ENCODE data around the gene CENPV. TPM values are rescaled to one million over a fixed set of nuclear protein-coding genes. Genes with fewer than 3 reads are reported as not detected.
"Not testable (repeated sequence)": the region's sequence is repeated elsewhere in the genome, so short reads cannot be mapped to it uniquely, and the experiment has no call there.

CENPV gene
- total RNA-seq, 2 donors from 2014 or later = 14.4 to 19.8 TPM

DNA sequence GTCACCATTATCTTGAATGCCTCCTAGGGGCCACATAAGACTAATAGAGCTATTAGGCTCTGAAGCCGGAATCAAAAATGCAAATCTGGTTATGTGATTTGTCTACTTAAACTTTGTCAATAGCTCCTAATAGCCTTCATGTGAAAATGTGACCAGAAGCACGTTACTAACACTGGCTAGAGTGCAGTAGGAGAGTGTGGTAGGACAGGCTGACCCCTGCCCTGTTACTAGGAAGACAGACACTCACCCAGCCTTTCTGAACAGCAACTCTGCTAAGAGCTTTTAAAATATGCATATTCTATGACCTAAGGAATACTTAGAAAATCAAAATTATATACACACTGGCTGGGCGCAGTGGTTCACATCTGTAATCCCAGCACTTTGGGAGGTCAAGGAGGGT lies 26.3 kb downstream of the CENPV start:
- intact Hi-C loops (cut with DNase I) = no loop called here
- no peak for ATAC-seq
- no peak for DNase-seq

DNA sequence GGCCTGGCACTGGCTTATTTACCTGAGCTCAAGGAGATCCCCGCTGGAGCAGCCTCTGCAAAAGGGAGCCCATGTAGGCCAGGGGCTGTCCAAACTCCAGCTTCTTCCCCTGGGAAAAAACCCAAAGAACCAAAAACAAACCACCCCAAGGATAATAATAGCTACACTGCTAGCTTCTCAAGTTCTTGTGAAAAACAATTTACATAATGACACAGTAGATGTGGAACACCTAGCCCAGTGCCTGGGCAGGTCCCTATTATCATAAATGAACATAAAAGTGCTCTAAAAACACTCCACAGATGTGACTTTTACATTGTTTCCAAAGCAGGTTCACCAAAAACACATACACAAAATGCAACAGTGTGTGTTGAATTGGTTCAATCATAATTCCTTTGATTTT lies 27.3 kb downstream of the CENPV start:
- ATAC-seq (no peak), DNase-seq (no peak)
- intact Hi-C loops (cut with DNase I) = no loop called here

DNA sequence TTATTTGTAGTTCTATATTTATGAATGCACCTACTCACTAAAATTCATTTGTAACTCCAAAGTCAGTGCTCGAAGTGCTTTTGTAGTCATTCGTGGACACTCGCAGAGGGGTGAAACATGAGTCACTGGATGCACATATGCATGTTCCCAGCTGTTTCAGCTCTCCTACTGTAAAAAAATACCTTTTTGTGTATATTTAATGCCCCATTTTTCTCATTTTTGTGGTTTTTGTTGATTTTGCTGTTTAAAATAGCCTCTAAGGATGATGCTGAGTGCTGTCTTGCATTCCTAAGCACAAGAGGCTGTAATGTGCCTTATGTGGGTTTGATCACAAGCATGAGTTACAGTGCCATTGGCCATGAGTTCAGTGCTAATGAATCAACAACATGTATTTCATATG lies 30.6 kb downstream of the CENPV start:
- intact Hi-C loops (cut with DNase I) = no loop called here
- no peak for ATAC-seq
- no peak for DNase-seq

GRCh38 chr17:16319969-16320368 lies 33.3 kb downstream of the CENPV start:
- intact Hi-C loops (cut with DNase I) = no loop called here
- ATAC-seq (no peak), DNase-seq (no peak)

GRCh38 chr17:16314859-16315258 lies 38.4 kb downstream of the CENPV start:
- ATAC-seq (no peak), DNase-seq (no peak)
- intact Hi-C loops (cut with DNase I) = no loop called here

- ATAC-seq = no peak
- intact Hi-C loops (cut with DNase I) = no loop called here
Observed at GRCh38 chr17:16314189-16314588, 39.1 kb downstream of the CENPV start.

DNA sequence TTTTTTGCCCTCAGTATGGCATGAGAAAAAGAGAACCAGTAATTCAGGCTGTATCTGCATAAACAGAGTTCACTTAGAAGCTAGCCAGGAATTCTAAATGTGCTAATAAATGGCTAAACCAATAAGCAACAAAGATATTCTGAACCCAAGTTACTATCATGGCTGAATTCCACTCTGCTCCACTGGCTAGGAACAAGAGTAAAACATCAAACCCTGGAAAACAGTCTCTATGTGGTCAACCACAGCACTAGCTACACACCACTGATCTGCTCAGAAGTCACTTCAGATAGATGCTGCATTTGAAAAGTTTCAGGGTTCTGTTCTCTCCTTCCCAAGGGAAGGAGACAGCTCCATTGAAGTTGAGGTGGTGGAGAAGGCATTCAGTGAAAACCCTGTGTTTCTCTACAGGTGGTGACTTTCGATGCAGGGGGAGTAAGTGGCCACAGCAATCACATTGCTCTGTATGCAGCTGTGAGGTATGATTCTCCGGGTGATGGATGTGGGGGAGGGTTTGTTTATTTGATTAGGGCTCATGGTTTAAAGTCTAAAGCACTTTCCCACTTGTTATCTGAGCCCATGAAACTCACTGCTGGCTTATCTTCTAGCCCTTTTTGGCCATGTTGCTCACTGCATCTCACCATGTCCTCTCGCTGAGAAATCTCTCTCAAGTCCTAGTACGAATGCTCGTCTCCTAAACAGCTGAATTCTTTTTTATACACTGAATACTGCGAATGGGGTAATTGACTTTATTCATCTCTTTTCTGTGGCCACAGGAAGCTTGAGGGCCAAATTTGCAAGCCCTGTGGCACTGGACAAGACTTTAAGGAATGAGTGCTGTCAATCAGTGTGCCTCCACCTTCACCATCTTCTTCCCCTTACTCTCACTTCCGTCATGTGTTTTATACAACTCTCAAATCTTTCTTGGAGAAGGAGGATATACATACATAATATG lies 39.9 kb downstream of the CENPV start:
- ATAC-seq (no peak), DNase-seq (no peak)
- intact Hi-C loops (cut with DNase I) = no loop called here

More at GRCh38 chr17:16314189-16314588, 39.1 kb downstream of the CENPV start:
- no peak for DNase-seq

- ATAC-seq; DNase-seq; intact Hi-C loops (cut with DNase I): not testable (repeated sequence)
Observed at GRCh38 chr17:16312061-16312460, 41.2 kb downstream of the CENPV start.

DNA sequence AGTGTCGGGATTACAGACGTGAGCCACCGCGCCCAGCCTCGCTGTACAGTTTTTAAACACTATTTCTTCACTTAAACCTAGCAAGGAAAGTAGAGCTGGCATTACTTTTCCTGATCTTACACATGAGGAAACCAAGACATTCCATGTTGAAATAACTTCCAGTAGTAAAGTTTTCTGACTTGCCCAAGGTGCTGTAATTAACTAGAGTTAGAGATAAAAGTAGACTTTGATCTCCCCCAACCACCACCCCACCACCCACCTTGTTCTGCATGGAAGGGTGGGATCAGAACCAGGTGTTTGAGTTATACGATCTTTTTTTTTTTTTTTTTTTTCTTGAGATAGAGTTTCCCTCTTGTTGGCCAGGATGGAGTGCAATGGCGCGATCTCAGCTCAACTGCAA lies 47.1 kb downstream of the CENPV start:
- intact Hi-C loops (cut with DNase I) = no loop called here
- ATAC-seq (no peak), DNase-seq (no peak)

DNA sequence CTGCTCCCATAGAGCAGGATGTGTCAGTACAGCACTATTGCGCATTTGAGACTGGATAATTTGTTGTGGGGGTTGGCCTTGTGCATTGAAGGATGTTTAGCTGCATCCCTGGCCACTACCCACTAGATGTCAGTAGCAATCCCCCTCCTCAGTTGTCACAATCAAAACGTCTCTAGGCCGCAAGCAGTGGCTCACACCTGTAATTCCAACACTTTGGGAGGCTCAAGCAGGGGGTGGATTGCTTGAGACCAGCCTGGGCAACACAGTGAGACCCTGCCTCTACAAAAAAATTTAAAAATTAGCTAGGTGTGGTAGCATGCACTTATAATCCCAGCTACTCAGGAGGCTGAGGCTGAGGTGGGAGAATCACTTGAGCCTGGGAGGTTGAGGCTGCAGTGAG lies 48.4 kb downstream of the CENPV start:
- DNase-seq (no peak), ATAC-seq (no peak)
- intact Hi-C loops (cut with DNase I) = no loop called here

GRCh38 chr17:16302856-16303255 lies 50.4 kb downstream of the CENPV start:
- intact Hi-C loops (cut with DNase I) = no loop called here
- DNase-seq = no peak
- ATAC-seq = no peak

- intact Hi-C loops (cut with DNase I) = no loop called here
- DNase-seq (no peak), ATAC-seq (no peak)
Observed at GRCh38 chr17:16301963-16302855, 51.1 kb downstream of the CENPV start.

- no peak for ATAC-seq
- no peak for DNase-seq
- intact Hi-C loops (cut with DNase I) = no loop called here
Observed at GRCh38 chr17:16300554-16300953, 52.7 kb downstream of the CENPV start.

GRCh38 chr17:16298140-16298662 lies 55.1 kb downstream of the CENPV start:
- ATAC-seq (no peak), DNase-seq (no peak)
- intact Hi-C loops (cut with DNase I) = no loop called here

DNA sequence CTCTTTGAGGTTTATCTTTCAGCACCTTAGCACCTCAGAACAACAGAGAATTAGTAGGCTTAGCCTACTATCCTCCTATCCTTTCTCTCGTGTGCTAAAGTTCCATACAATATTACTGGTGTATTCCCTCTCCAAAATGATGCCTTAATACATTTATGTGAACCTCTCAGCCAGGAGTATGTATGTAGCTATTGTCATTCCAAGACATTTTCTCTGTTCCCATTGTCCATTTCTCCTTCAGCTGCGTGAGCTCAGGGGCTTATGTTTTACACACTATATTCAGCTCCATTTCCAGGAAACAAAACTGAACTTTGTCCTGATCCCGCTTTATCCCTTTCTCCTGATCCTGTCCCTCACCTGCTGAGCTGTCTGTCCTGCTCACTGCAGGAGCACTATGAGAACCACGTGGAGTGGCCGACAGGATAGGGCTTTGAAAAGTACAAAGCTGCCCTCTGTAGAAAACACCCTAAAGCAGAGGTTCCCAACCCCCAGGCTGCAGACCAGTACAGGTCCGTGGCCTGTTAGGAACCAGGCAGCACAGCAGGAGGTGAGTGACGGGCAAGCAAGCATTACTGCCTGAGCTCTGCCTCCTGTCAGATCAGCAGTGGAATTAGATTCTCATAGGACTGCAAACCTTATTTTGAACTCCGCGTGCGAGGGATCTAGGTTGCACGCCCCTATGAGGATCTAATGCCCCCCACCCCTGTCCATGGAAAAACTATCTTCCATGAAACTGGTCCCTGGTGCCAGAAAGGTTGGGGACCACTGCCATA lies 55.7 kb downstream of the CENPV start:
- DNase-seq (no peak), ATAC-seq (no peak)
- intact Hi-C loops (cut with DNase I) = no loop called here

DNA sequence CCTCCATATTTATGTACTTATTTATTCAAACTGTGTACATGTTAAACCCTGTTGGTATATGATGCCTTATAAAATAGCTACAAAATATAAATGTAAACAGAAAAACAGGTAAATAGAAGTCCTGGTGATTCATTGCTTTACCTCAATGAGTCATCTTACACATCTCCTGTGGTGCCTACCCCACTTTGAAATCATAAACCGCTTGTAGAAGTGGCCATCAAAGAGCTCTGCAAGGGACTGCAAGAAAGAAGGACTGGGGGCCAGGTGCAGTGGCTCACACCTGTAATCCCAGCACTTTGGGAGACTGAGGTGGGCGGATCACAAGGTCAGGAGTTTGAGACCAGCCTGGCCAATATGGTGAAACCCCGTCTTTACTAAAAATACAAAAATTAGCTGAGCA lies 57.2 kb downstream of the CENPV start:
- DNase-seq; intact Hi-C loops (cut with DNase I); ATAC-seq: not testable (repeated sequence)

GRCh38 chr17:16294560-16294959 lies 58.7 kb downstream of the CENPV start:
- ATAC-seq (no peak), DNase-seq (no peak)
- intact Hi-C loops (cut with DNase I) = no loop called here

- ATAC-seq = no peak
- intact Hi-C loops (cut with DNase I) = no loop called here
- DNase-seq = no peak
Observed at GRCh38 chr17:16293931-16294330, 59.3 kb downstream of the CENPV start.

All from left cardiac atrium (tissue), 4 donors.